ENCODE measurements around the gene OPRD1. TPM values are rescaled to one million over a fixed set of nuclear protein-coding genes. Genes with fewer than 3 reads are reported as not detected.

OPRD1 gene
- total RNA-seq, 1 donor from 2014 or later: 0.34 TPM

Other genes starting within 250 kb of the OPRD1 start
- 4.6 to 5.1 TPM (median 4.8 TPM) in 3 replicates for gene RAB42, start 219.9 kb upstream of the OPRD1 start, total RNA-seq
- 16.7 to 18.4 TPM (median 17.7 TPM) in 3 replicates for gene TAF12, start 169.1 kb upstream of the OPRD1 start, total RNA-seq
- not detected in 3 replicates for gene RNU11, start 163.6 kb upstream of the OPRD1 start, total RNA-seq
- 18.6 to 20.3 TPM (median 19.1 TPM) in 3 replicates for gene GMEB1, start 143.4 kb upstream of the OPRD1 start, total RNA-seq
- 130 to 144 TPM (median 137 TPM) in 3 replicates for gene YTHDF2, start 75.2 kb upstream of the OPRD1 start, total RNA-seq
- 61.5 to 63.7 TPM (median 62.5 TPM) in 3 replicates for gene EPB41, start 102.4 kb downstream of the OPRD1 start, total RNA-seq

Data from mesothelial cell of epicardium (in vitro differentiated cells).